ENCODE measurements around the gene RTP5.
"Not testable (repeated sequence)": the region's sequence is repeated elsewhere in the genome, so short reads cannot be mapped to it uniquely, and the experiment has no call there.

Gene RTP5

GRCh38 chr2:241833756-241834526 lies 35.6 kb upstream of the RTP5 start:
- not testable (repeated sequence) for H3K27me3 ChIP-seq (replicated peaks; ENCODE audit: control insufficient read depth, insufficient read depth, low read length, poor library complexity, severe bottlenecking); H3K36me3 ChIP-seq (ENCODE audit: control insufficient read depth, insufficient read depth, low read length); H3K9me3 ChIP-seq (ENCODE audit: control insufficient read depth, low read length); H3K4me3 ChIP-seq (ENCODE audit: insufficient read depth, low read depth, low read length, poor library complexity, severe bottlenecking); H3K27ac ChIP-seq (ENCODE audit: insufficient read depth, low read length, poor library complexity, severe bottlenecking); DNase-seq; H3K4me1 ChIP-seq (ENCODE audit: control insufficient read depth, insufficient read depth, low read length, poor library complexity, severe bottlenecking)

- DNase-seq: no peak
- Histone ChIP-seq H3K36me3 (ENCODE audit: control insufficient read depth, insufficient read depth, low read length) (no peaks in the 10 kb centered on the region), H3K4me3 (ENCODE audit: insufficient read depth, low read depth, low read length, poor library complexity, severe bottlenecking) (no peak overlapping the region), H3K9me3 (ENCODE audit: control insufficient read depth, low read length) (no peaks in the 10 kb centered on the region), H3K27me3 (replicated peaks; ENCODE audit: control insufficient read depth, insufficient read depth, low read length, poor library complexity, severe bottlenecking) (no peaks in the 10 kb centered on the region), H3K4me1 (ENCODE audit: control insufficient read depth, insufficient read depth, low read length, poor library complexity, severe bottlenecking) (no peaks in the 10 kb centered on the region), H3K27ac (ENCODE audit: insufficient read depth, low read length, poor library complexity, severe bottlenecking) (no peak overlapping the region)
Observed at GRCh38 chr2:241834527-241835210, 34.9 kb upstream of the RTP5 start.

GRCh38 chr2:241835611-241836010 lies 33.9 kb upstream of the RTP5 start:
- Histone ChIP-seq H3K9me3 (ENCODE audit: control insufficient read depth, low read length) (no peaks in the 10 kb centered on the region), H3K27me3 (replicated peaks; ENCODE audit: control insufficient read depth, insufficient read depth, low read length, poor library complexity, severe bottlenecking) (no peaks in the 10 kb centered on the region), H3K36me3 (ENCODE audit: control insufficient read depth, insufficient read depth, low read length) (no peaks in the 10 kb centered on the region), H3K27ac (ENCODE audit: insufficient read depth, low read length, poor library complexity, severe bottlenecking) (no peak overlapping the region), H3K4me3 (ENCODE audit: insufficient read depth, low read depth, low read length, poor library complexity, severe bottlenecking) (no peak overlapping the region), H3K4me1 (ENCODE audit: control insufficient read depth, insufficient read depth, low read length, poor library complexity, severe bottlenecking) (no peaks in the 10 kb centered on the region)
- no peak for DNase-seq

GRCh38 chr2:241836292-241836691 lies 33.2 kb upstream of the RTP5 start:
- no peak overlapping the region for H3K4me3 ChIP-seq (ENCODE audit: insufficient read depth, low read depth, low read length, poor library complexity, severe bottlenecking)
- H3K27ac ChIP-seq (ENCODE audit: insufficient read depth, low read length, poor library complexity, severe bottlenecking): no peak overlapping the region
- H3K27me3 ChIP-seq (replicated peaks; ENCODE audit: control insufficient read depth, insufficient read depth, low read length, poor library complexity, severe bottlenecking): no peaks in the 10 kb centered on the region
- no peaks in the 10 kb centered on the region for H3K9me3 ChIP-seq (ENCODE audit: control insufficient read depth, low read length)
- no peak for DNase-seq
- no peaks in the 10 kb centered on the region for H3K36me3 ChIP-seq (ENCODE audit: control insufficient read depth, insufficient read depth, low read length)
- H3K4me1 ChIP-seq (ENCODE audit: control insufficient read depth, insufficient read depth, low read length, poor library complexity, severe bottlenecking): no peaks in the 10 kb centered on the region

- no peaks in the 10 kb centered on the region for H3K36me3 ChIP-seq (ENCODE audit: control insufficient read depth, insufficient read depth, low read length)
- no peak overlapping the region for H3K4me3 ChIP-seq (ENCODE audit: insufficient read depth, low read depth, low read length, poor library complexity, severe bottlenecking)
- no peaks in the 10 kb centered on the region for H3K4me1 ChIP-seq (ENCODE audit: control insufficient read depth, insufficient read depth, low read length, poor library complexity, severe bottlenecking)
- no peak for DNase-seq
- H3K27me3 ChIP-seq (replicated peaks; ENCODE audit: control insufficient read depth, insufficient read depth, low read length, poor library complexity, severe bottlenecking): no peaks in the 10 kb centered on the region
- H3K9me3 ChIP-seq (ENCODE audit: control insufficient read depth, low read length): no peaks in the 10 kb centered on the region
- H3K27ac ChIP-seq (ENCODE audit: insufficient read depth, low read length, poor library complexity, severe bottlenecking): no peak overlapping the region
Observed at GRCh38 chr2:241837197-241837965, 32.1 kb upstream of the RTP5 start.

- peaks cover 20% of the 10 kb centered on the region for H3K4me1 ChIP-seq (ENCODE audit: control insufficient read depth, insufficient read depth, low read length, poor library complexity, severe bottlenecking)
- H3K4me3 ChIP-seq (ENCODE audit: insufficient read depth, low read depth, low read length, poor library complexity, severe bottlenecking): no peak overlapping the region
- H3K27me3 ChIP-seq (replicated peaks; ENCODE audit: control insufficient read depth, insufficient read depth, low read length, poor library complexity, severe bottlenecking): no peaks in the 10 kb centered on the region
- H3K36me3 ChIP-seq (ENCODE audit: control insufficient read depth, insufficient read depth, low read length): no peaks in the 10 kb centered on the region
- H3K9me3 ChIP-seq (ENCODE audit: control insufficient read depth, low read length): no peaks in the 10 kb centered on the region
- H3K27ac ChIP-seq (ENCODE audit: insufficient read depth, low read length, poor library complexity, severe bottlenecking): no peak overlapping the region
- no peak for DNase-seq
Observed at GRCh38 chr2:241841181-241842066, 28.1 kb upstream of the RTP5 start.

- no peak for DNase-seq
- H3K36me3 ChIP-seq (ENCODE audit: control insufficient read depth, insufficient read depth, low read length): no peaks in the 10 kb centered on the region
- H3K27me3 ChIP-seq (replicated peaks; ENCODE audit: control insufficient read depth, insufficient read depth, low read length, poor library complexity, severe bottlenecking): no peaks in the 10 kb centered on the region
- H3K9me3 ChIP-seq (ENCODE audit: control insufficient read depth, low read length): no peaks in the 10 kb centered on the region
- H3K4me3 ChIP-seq (ENCODE audit: insufficient read depth, low read depth, low read length, poor library complexity, severe bottlenecking): no peak overlapping the region
- H3K27ac ChIP-seq (ENCODE audit: insufficient read depth, low read length, poor library complexity, severe bottlenecking): no peak overlapping the region
- H3K4me1 ChIP-seq (ENCODE audit: control insufficient read depth, insufficient read depth, low read length, poor library complexity, severe bottlenecking): peaks cover 20% of the 10 kb centered on the region
Observed at GRCh38 chr2:241842067-241842415, 27.5 kb upstream of the RTP5 start.

GRCh38 chr2:241842620-241843211 lies 26.8 kb upstream of the RTP5 start:
- Histone ChIP-seq H3K27me3 (replicated peaks; ENCODE audit: control insufficient read depth, insufficient read depth, low read length, poor library complexity, severe bottlenecking) (no peaks in the 10 kb centered on the region), H3K36me3 (ENCODE audit: control insufficient read depth, insufficient read depth, low read length) (no peaks in the 10 kb centered on the region), H3K4me3 (ENCODE audit: insufficient read depth, low read depth, low read length, poor library complexity, severe bottlenecking) (peak overlapping the region; percentile 22), H3K9me3 (ENCODE audit: control insufficient read depth, low read length) (no peaks in the 10 kb centered on the region), H3K27ac (ENCODE audit: insufficient read depth, low read length, poor library complexity, severe bottlenecking) (peak overlapping the region; percentile 33), H3K4me1 (ENCODE audit: control insufficient read depth, insufficient read depth, low read length, poor library complexity, severe bottlenecking) (peaks cover 20% of the 10 kb centered on the region)
- peak; percentile 37 to 53 (median 42) for DNase-seq

GRCh38 chr2:241843321-241844065 lies 26.0 kb upstream of the RTP5 start:
- Histone ChIP-seq H3K9me3 (ENCODE audit: control insufficient read depth, low read length) (no peaks in the 10 kb centered on the region), H3K27ac (ENCODE audit: insufficient read depth, low read length, poor library complexity, severe bottlenecking) (no peak overlapping the region), H3K4me3 (ENCODE audit: insufficient read depth, low read depth, low read length, poor library complexity, severe bottlenecking) (peak overlapping the region; percentile 22), H3K27me3 (replicated peaks; ENCODE audit: control insufficient read depth, insufficient read depth, low read length, poor library complexity, severe bottlenecking) (no peaks in the 10 kb centered on the region), H3K4me1 (ENCODE audit: control insufficient read depth, insufficient read depth, low read length, poor library complexity, severe bottlenecking) (peaks cover 20% of the 10 kb centered on the region), H3K36me3 (ENCODE audit: control insufficient read depth, insufficient read depth, low read length) (no peaks in the 10 kb centered on the region)
- DNase-seq: no peak
